NCI-H2196 treated with DMSO at 0.1 percent for 48 hours (cell line): ENCODE data around the gene CCNK.

Experiments used
- DNase-seq: peaks from one replicate; lab custom pipeline; 2025; ENCODE audit not compliant: unreplicated experiment; lab: John Stamatoyannopoulos, UW

Gene CCNK

GRCh38 chr14:99505089-99505488 is 23.9 kb downstream of the CCNK start:
- DNase-seq = no peak

- no peak for DNase-seq
Observed at GRCh38 chr14:99506276-99506675, 25.1 kb downstream of the CCNK start.

GRCh38 chr14:99507860-99508640 is 26.8 kb downstream of the CCNK start:
- DNase-seq = no peak

- no peak for DNase-seq
Observed at GRCh38 chr14:99508896-99509629, 27.9 kb downstream of the CCNK start.

GRCh38 chr14:99509871-99510555 is 28.8 kb downstream of the CCNK start:
- DNase-seq = no peak

- no peak for DNase-seq
Observed at GRCh38 chr14:99510556-99511139, 29.4 kb downstream of the CCNK start.

- DNase-seq = no peak
Observed at GRCh38 chr14:99511421-99512109, 30.4 kb downstream of the CCNK start.

GRCh38 chr14:99512110-99512449 is 30.9 kb downstream of the CCNK start:
- DNase-seq = no peak

GRCh38 chr14:99512571-99513182 is 31.5 kb downstream of the CCNK start:
- DNase-seq = no peak

GRCh38 chr14:99513183-99513694 is 32.0 kb downstream of the CCNK start:
- DNase-seq = no peak

- no peak for DNase-seq
Observed at GRCh38 chr14:99513946-99514551, 32.8 kb downstream of the CCNK start.

GRCh38 chr14:99514552-99515300 is 33.5 kb downstream of the CCNK start:
- no peak for DNase-seq

- no peak for DNase-seq
Observed at GRCh38 chr14:99515301-99516155, 34.3 kb downstream of the CCNK start.

- DNase-seq = no peak
Observed at GRCh38 chr14:99516156-99516870, 35.1 kb downstream of the CCNK start.

- no peak for DNase-seq
Observed at GRCh38 chr14:99516871-99517642, 35.8 kb downstream of the CCNK start.

- no peak for DNase-seq
Observed at GRCh38 chr14:99517643-99518381, 36.6 kb downstream of the CCNK start.
